Stimulated activated CD8-positive, alpha-beta memory T cell treated with anti-CD3 and anti-CD28 coated beads, Interleukin-15, amount 100 ng/mL, for 24 hours (primary cell): ENCODE measurements around the gene ZBTB7C.

ENCODE experiments used
- DNase-seq: peaks from one replicate; pipeline ENCODE4 v3.0.0-alpha.2; 2020; ENCODE audit warnings: low read depth

ZBTB7C gene

GRCh38 chr18:48162956-48163737, 246.0 kb downstream of the ZBTB7C start:
- DNase-seq, result no peak

- DNase-seq, result no peak
Measured at GRCh38 chr18:48161911-48162698, 247.1 kb downstream of the ZBTB7C start.

- DNase-seq, result peak; percentile 49
Measured at GRCh38 chr18:48161191-48161910, 247.8 kb downstream of the ZBTB7C start.

- no peak for DNase-seq
Measured at GRCh38 chr18:48160622-48161021, 248.6 kb downstream of the ZBTB7C start.

- DNase-seq, result no peak
Measured at GRCh38 chr18:48159816-48160215, 249.4 kb downstream of the ZBTB7C start.

GRCh38 chr18:48158721-48159120, 250.5 kb downstream of the ZBTB7C start:
- no peak for DNase-seq

GRCh38 chr18:48157956-48158355, 251.2 kb downstream of the ZBTB7C start:
- DNase-seq, result no peak

GRCh38 chr18:48155856-48156255, 253.3 kb downstream of the ZBTB7C start:
- DNase-seq, result no peak

DNA sequence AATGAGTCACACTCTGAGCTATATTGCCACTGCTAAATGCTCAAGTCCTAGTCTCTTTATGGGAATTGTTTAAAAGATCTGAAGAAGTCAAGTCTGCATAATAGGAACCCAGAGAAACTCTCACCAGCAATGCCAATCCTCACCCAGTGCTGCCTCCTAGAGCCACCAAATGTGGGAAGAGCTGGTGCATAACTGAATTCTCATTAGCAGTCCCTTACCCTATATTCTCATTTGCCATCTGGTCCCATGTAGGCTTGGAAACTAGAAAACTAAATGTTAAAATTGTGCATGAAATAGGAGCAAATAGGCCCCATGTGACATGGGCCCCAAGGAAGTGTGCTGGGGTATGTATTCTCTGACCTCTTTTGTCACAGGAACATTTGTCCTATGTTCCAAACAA, 254.4 kb downstream of the ZBTB7C start:
- no peak for DNase-seq

- DNase-seq, result no peak
Measured at GRCh38 chr18:48153613-48154481, 255.3 kb downstream of the ZBTB7C start.

- no peak for DNase-seq
Measured at GRCh38 chr18:48152549-48152948, 256.6 kb downstream of the ZBTB7C start.

GRCh38 chr18:48151421-48152065, 257.6 kb downstream of the ZBTB7C start:
- no peak for DNase-seq

DNA sequence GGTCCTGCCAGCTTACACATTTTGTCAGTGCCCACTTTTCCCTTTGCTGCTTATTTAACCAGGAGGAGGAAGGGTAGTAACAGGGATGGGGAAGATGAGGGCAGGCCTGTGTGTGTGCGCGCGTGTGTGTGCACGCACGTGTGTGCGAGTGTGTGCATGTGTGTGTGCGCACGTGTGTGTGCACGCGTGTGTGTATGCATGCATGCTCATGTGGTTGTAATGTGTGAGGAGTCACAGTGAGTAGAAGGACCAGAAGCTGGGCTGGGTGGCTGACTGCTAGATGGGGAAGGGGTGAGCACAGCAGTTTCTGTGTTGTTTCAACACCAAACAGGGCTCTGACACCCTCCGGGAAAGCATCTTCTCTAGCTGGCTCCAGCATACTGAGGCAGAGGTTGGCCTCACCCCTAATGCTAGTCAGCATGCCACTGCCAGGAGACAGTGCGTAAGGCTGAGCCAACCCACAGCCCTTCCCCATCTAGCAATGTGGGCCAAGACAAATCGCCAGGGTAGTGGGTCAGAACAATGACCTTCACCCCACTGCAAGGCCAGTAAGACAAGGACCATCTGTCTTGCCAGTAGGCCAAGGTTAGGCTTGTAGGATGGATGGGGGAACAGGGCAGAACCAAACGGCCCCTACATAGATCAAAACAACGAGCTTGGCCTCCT, 260.0 kb downstream of the ZBTB7C start:
- no peak for DNase-seq

GRCh38 chr18:48142994-48143393, 266.2 kb downstream of the ZBTB7C start:
- DNase-seq, result no peak

DNA sequence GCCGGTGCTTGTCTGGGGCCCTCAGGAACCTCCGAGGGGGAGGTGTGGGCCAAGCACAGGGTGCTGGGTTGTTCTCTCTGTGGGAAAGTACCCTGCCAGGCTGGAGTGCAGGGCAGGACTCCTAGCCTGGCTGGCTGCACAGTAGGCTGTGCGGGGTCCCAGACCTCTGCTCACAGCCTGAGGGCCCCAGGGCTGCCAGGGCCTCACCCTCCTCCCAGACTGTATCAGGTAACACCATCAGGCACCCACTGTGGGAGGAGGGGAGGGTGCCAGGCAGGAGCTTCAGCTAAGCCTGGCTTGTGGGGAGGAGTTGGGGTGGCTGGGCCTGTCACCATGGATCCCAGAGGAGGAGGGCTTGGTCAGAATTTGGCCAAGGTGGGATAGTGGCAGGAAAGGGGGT, 266.8 kb downstream of the ZBTB7C start:
- DNase-seq, result no peak

DNA sequence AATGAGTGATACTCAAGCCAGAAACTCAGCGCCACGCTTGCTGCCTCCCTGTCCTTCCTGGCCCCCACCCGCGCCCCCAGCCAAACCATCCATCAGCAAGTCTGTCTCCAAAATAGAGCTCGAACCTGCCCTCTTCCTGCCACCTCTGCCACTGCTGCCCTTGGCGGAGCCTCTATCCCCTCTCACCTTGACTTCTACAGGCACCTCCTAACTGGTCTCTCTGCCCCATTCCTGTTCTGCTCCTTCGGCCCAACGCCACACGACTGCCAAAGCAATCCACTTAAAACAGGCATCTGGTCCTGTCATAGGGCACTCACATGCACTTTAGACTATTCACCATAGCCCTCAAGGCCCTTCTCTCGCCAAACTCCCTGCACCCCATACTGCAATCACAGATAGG, 268.5 kb downstream of the ZBTB7C start:
- no peak for DNase-seq

GRCh38 chr18:48139431-48140347, 269.5 kb downstream of the ZBTB7C start:
- no peak for DNase-seq

DNA sequence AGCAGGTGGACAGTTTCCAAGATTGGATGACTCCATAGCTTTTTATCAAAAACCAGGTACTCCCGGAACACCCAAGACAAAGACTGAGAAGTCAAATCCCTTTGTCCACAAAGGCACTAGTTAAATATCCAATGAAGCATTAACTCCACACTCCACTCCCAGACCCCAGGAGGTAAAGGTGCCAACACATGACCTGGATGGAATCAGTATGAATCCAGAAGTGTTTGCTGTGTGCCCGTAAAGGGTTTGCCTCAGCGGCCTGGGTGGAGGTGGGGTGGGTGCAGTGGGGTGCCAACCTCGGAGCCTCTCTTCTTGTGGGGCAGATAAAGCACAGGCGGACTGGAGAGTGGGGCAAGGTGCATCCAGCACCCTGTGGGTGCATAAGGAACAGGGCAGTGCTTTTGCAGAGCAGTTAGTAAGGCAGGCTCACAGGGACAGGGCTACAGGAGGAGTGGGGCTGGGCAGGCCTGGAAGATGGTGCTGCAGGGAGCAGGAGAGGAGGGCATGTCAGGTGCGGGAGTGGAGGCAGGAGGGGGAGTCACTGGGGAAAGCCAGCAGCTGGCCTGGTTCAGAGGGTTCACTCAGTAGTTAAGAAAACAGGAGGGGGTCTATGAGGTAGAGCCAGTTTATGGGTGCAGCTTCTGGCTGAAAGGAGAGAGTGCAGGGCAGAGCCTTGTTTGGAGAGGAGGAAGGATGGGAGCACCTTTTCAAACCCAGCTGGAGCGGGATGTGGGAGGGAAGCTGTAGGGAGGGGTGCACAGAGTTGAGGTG, 270.3 kb downstream of the ZBTB7C start:
- DNase-seq, result no peak

- no peak for DNase-seq
Measured at GRCh38 chr18:48138210-48138609, 271.0 kb downstream of the ZBTB7C start.
